PC-3 (cell line): ENCODE data around the gene POMT1. TPM values are rescaled to one million over a fixed set of nuclear protein-coding genes. Genes with fewer than 3 reads are reported as not detected.

Source experiments
- ATAC-seq: fragments of 200-7000 bp; cut with Tn5 transposase; 2 replicates; pipeline ENCODE4 v1.9.1; 2020; ENCODE audit warnings: mild to moderate bottlenecking, moderate library complexity
- BruUV-seq: library from RNA; stranded (reverse); fragments of 400-500 nt; replicated peaks from 2 replicates; lab custom pipeline; 2021; lab: Mats Ljungman, UMichigan
- CTCF ChIA-PET: fragments of 300-600 bp; sonication (Branson Sonifier 250); formaldehyde crosslinking; loops from one replicate; lab custom pipeline; 2022; ENCODE audit warnings: antibody characterized with exemption; lab: Charles Lee
- POLR2A ChIA-PET: fragments of 300-600 bp; sonication (Branson Sonifier 250); formaldehyde crosslinking; loops from one replicate; lab custom pipeline; 2022; ENCODE audit warnings: antibody characterized with exemption; ENCODE audit not compliant: unreplicated experiment; lab: Charles Lee
- DNase-seq: peaks from one replicate; pipeline ENCODE4 v3.0.0-alpha.2; 2015
- H2AFZ ChIP-seq: fragments of 300-600 bp; sonication (generic); 2 replicates; pipeline ENCODE4 v1.6.0; 2016; ENCODE audit warnings: antibody characterized with exemption, low read length
- H3F3A ChIP-seq: fragments of 300-600 bp; sonication (generic); one replicate; pipeline ENCODE4 v1.6.0; 2017; ENCODE audit warnings: antibody characterized with exemption, low read length, control low read depth, mild to moderate bottlenecking; ENCODE audit not compliant: unreplicated experiment
- H3K27ac ChIP-seq: fragments of 300-600 bp; sonication (generic); 2 replicates; pipeline ENCODE4 v1.5.1; 2016; ENCODE audit warnings: mild to moderate bottlenecking, low read length
- H3K27me3 ChIP-seq: fragments of 300-600 bp; sonication (generic); 2 replicates; pipeline ENCODE4 v1.6.1; 2016; ENCODE audit warnings: low read length, mixed read lengths
- H3K36me3 ChIP-seq: fragments of 300-600 bp; sonication (generic); 2 replicates; pipeline ENCODE4 v1.6.1; 2016; ENCODE audit warnings: low read depth, mixed run types, low read length, mixed read lengths
- H3K4me1 ChIP-seq: fragments of 300-600 bp; sonication (generic); 2 replicates; pipeline ENCODE4 v1.5.1; 2016; ENCODE audit warnings: low read length; ENCODE audit not compliant: insufficient read depth
- H3K4me2 ChIP-seq: fragments of 300-600 bp; sonication (generic); 2 replicates; pipeline ENCODE4 v1.6.0; 2016; ENCODE audit warnings: low read length
- H3K4me3 ChIP-seq: fragments of 300-600 bp; sonication (generic); 2 replicates; pipeline ENCODE4 v1.5.1; 2016; ENCODE audit warnings: mild to moderate bottlenecking, low read length, mixed read lengths
- H3K79me2 ChIP-seq: fragments of 300-600 bp; sonication (generic); 2 replicates; pipeline ENCODE4 v1.6.1; 2017; ENCODE audit warnings: low read length, mixed read lengths
- H3K9ac ChIP-seq: fragments of 300-600 bp; sonication (generic); 2 replicates; pipeline ENCODE4 v1.6.0; 2016; ENCODE audit warnings: mild to moderate bottlenecking, low read length
- H3K9me2 ChIP-seq: fragments of 300-600 bp; sonication (generic); replicated peaks from 2 replicates; pipeline ENCODE4 v1.6.1; 2016; ENCODE audit warnings: mixed run types, low read length, mixed read lengths
- H3K9me3 ChIP-seq: fragments of 300-600 bp; sonication (generic); 2 replicates; pipeline ENCODE4 v1.6.1; 2016; ENCODE audit warnings: low read length, mixed read lengths
- H4K20me1 ChIP-seq: fragments of 300-600 bp; sonication (generic); 2 replicates; pipeline ENCODE4 v1.6.1; 2016; ENCODE audit warnings: low read length, mixed read lengths
- CTCF ChIP-seq: fragments of 300-600 bp; sonication (generic); conservative IDR thresholded peaks from 2 replicates; pipeline ENCODE4 v1.5.1; 2017; ENCODE audit warnings: antibody characterized with exemption, low read depth, mild to moderate bottlenecking, low read length
- EZH2 ChIP-seq: fragments of 300-600 bp; sonication (generic); IDR thresholded peaks from one replicate; pipeline ENCODE4 v1.6.1; 2017; ENCODE audit warnings: antibody characterized with exemption, mild to moderate bottlenecking, low read length; ENCODE audit not compliant: unreplicated experiment
- EZH2phosphoT487 ChIP-seq: fragments of 300-600 bp; sonication (generic); IDR thresholded peaks from 2 replicates; pipeline ENCODE4 v1.6.1; 2018; ENCODE audit warnings: mild to moderate bottlenecking, antibody characterized with exemption, low read length, borderline replicate concordance
- intact Hi-C: fragments of 100-400 bp; cut with micrococcal nuclease; formaldehyde crosslinking; loops from 2 replicates; pipeline ENCODE4 v1.9.0; 2023
- total RNA-seq: library from RNA; depleted of rRNA; stranded (reverse); fragments of >200 nt; gene quantifications from 2 replicates; pipeline ENCODE4 v1.2.3, GENCODE V29; 2014

POMT1 gene
- total RNA-seq, 1 experiment from 2014 or later, result 24.1 TPM

GRCh38 chr9:131495785-131496184 lies 6.9 kb upstream of the POMT1 start:
- intact Hi-C loops, result no loop called here
- no peak overlapping the region for H3K4me3 ChIP-seq
- ChIA-PET POLR2A (no interaction called here), CTCF (no interaction called here)
- H3K4me2 ChIP-seq, result no peak overlapping the region
- peaks cover 7% of the 10 kb centered on the region for H3K4me1 ChIP-seq
- no peaks in the 10 kb centered on the region for H3K27me3 ChIP-seq
- no peaks in the 10 kb centered on the region for H4K20me1 ChIP-seq
- TF ChIP-seq CTCF (no peak), EZH2 (no peak), EZH2phosphoT487 (no peak)
- no peak overlapping the region for H3K27ac ChIP-seq
- H2AFZ ChIP-seq, result no peak overlapping the region
- no peak for DNase-seq
- peaks cover 15% of the 10 kb centered on the region for H3K36me3 ChIP-seq
- H3K9me3 ChIP-seq, result no peaks in the 10 kb centered on the region
- no peaks in the 10 kb centered on the region for H3F3A ChIP-seq
- H3K79me2 ChIP-seq, result no peaks in the 10 kb centered on the region
- ATAC-seq, result no peak
- H3K9ac ChIP-seq, result no peak overlapping the region
- no TSS peak for BruUV-seq
- no peaks in the 10 kb centered on the region for H3K9me2 ChIP-seq

GRCh38 chr9:131496844-131497405 lies 5.8 kb upstream of the POMT1 start:
- Histone ChIP-seq H2AFZ (no peak overlapping the region), H3K4me3 (no peak overlapping the region), H3K79me2 (no peaks in the 10 kb centered on the region), H3K9me3 (no peaks in the 10 kb centered on the region), H3K36me3 (peaks cover 11% of the 10 kb centered on the region), H3K9ac (no peak overlapping the region), H3K4me2 (no peak overlapping the region), H3K27ac (no peak overlapping the region), H3K9me2 (no peaks in the 10 kb centered on the region), H4K20me1 (no peaks in the 10 kb centered on the region), H3K4me1 (peaks cover 15% of the 10 kb centered on the region), H3K27me3 (no peaks in the 10 kb centered on the region), H3F3A (no peaks in the 10 kb centered on the region)
- ChIA-PET POLR2A (no interaction called here), CTCF (no interaction called here)
- no peak for ATAC-seq
- no peak for DNase-seq
- BruUV-seq, result no TSS peak
- intact Hi-C loops, result no loop called here
- TF ChIP-seq CTCF (no peak), EZH2 (no peak), EZH2phosphoT487 (no peak)

DNA sequence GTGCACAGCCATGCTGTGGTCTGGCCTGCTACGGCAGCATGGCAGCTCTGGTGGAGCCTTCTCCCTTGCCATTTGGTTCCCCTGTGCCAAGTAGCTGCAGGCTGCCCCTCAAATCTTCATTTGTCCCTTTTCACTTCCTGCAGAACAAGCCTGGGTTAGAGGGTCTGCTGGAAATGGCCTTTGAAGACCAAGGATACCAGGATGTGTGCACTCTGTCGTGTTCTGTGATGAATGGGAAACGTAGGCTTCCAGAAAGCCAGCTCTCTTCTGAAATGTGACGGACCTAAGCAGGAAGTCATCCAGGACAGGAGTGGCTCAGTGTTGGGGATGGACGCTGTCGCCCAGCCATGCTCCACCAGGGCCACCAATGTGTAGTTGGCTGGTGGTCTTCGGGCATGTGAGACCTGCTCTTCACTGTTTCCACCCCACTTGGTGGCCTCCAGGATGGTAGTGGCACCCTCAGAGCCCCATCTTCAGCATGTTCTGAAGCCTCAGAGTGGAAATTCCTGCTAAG lies 3.4 kb upstream of the POMT1 start:
- DNase-seq, result no peak
- no peak for ATAC-seq
- Histone ChIP-seq H3K4me1 (peaks cover 17% of the 10 kb centered on the region), H2AFZ (no peak overlapping the region), H3K9me3 (no peaks in the 10 kb centered on the region), H3K9me2 (no peaks in the 10 kb centered on the region), H4K20me1 (no peaks in the 10 kb centered on the region), H3K36me3 (peaks cover 4% of the 10 kb centered on the region), H3K4me2 (no peak overlapping the region), H3K27me3 (no peaks in the 10 kb centered on the region), H3K27ac (no peak overlapping the region), H3K4me3 (no peak overlapping the region), H3K79me2 (peaks cover 12% of the 10 kb centered on the region), H3F3A (no peaks in the 10 kb centered on the region), H3K9ac (no peak overlapping the region)
- intact Hi-C loops, result no loop called here
- TF ChIP-seq EZH2 (no peak), EZH2phosphoT487 (no peak), CTCF (no peak)
- ChIA-PET POLR2A (no interaction called here), CTCF (interaction anchor here (0.6 kb wide), 1 partner anchor 27 kb away, joined by 3 read pairs; no protein-coding TSS in a partner anchor)
- BruUV-seq, result no TSS peak
